Measurements from ENCODE around the gene PAX3. TPM values are rescaled to one million over a fixed set of nuclear protein-coding genes. Genes with fewer than 3 reads are reported as not detected.

PAX3 gene
- total RNA-seq (2014; rRNA removed): not detected in 2 replicates
- Bru-seq, nascent RNA: not detected
- percentile 1 among the genes with signal in this experiment for BruChase-seq, experiment 1, labeled RNA remaining after a 6-hour chase
- BruChase-seq, experiment 2, labeled RNA remaining after a 2-hour chase: not detected
- long read RNA-seq: 0 reads

- Histone ChIP-seq H3K4me2 (ENCODE audit: low read length) (no peak within 1 kb of the TSS), H4K20me1 (ENCODE audit: low read length) (no peaks in the 10 kb centered on the region), H3K9me3 (ENCODE audit: low read length) (no peaks in the 10 kb centered on the region), H3K79me2 (ENCODE audit: low read length) (no peaks in the 10 kb centered on the region), H2AFZ (ENCODE audit: low read length) (no peak within 1 kb of the TSS), H3K36me3 (ENCODE audit: low read depth, low read length) (no peaks in the 10 kb centered on the region), H3F3A (ENCODE audit: low read length, unreplicated experiment) (no peaks in the 10 kb centered on the region), H3K27ac (ENCODE audit: low read length) (no peak within 1 kb of the TSS), H3K9me2 (replicated peaks; ENCODE audit: low read length) (no peaks in the 10 kb centered on the region), H3K4me1 (ENCODE audit: insufficient read depth, low read length) (no peaks in the 10 kb centered on the region), H3K9ac (ENCODE audit: low read length) (no peak within 1 kb of the TSS), H3K4me3 (ENCODE audit: low read length) (no peak within 1 kb of the TSS), H3K27me3 (ENCODE audit: low read length) (peaks cover 80% of the 10 kb centered on the region)
- ATAC-seq (no peak), DNase-seq (no peak)
- CTCF ChIA-PET: no interaction called here
- POLR2A ChIA-PET (ENCODE audit: unreplicated experiment): no interaction called here
- intact Hi-C loops (cut with micrococcal nuclease): no loop called here
- BruUV-seq (replicated peaks): no TSS peak
- TF ChIP-seq EZH2 (IDR thresholded peaks at IDR 0.05; ENCODE audit: low read length, unreplicated experiment): no peak
- no peak for TF ChIP-seq EZH2phosphoT487 (IDR thresholded peaks at IDR 0.05; ENCODE audit: borderline replicate concordance, low read length)
- no peak for TF ChIP-seq CTCF (conservative IDR thresholded peaks at IDR 0.05; ENCODE audit: low read depth, low read length)
Measured at GRCh38 chr2:222298311-222299150, at the start of gene PAX3. PAX3 (minus strand) TSS chr2:222298998; CDS start chr2:222298615, 383 bp downstream.

- intact Hi-C loops (cut with micrococcal nuclease): no loop called here
- BruUV-seq (replicated peaks): no TSS peak
- H3F3A ChIP-seq (ENCODE audit: low read length, unreplicated experiment): no peaks in the 10 kb centered on the region
- H3K4me1 ChIP-seq (ENCODE audit: insufficient read depth, low read length): no peaks in the 10 kb centered on the region
- no peaks in the 10 kb centered on the region for H3K79me2 ChIP-seq (ENCODE audit: low read length)
- H3K36me3 ChIP-seq (ENCODE audit: low read depth, low read length): no peaks in the 10 kb centered on the region
- CTCF ChIA-PET: no interaction called here
- no peak overlapping the region for H3K27ac ChIP-seq (ENCODE audit: low read length)
- H3K9me2 ChIP-seq (replicated peaks; ENCODE audit: low read length): no peaks in the 10 kb centered on the region
- no peak overlapping the region for H2AFZ ChIP-seq (ENCODE audit: low read length)
- POLR2A ChIA-PET (ENCODE audit: unreplicated experiment): no interaction called here
- DNase-seq: no peak
- H3K4me2 ChIP-seq (ENCODE audit: low read length): no peak overlapping the region
- TF ChIP-seq CTCF (conservative IDR thresholded peaks at IDR 0.05; ENCODE audit: low read depth, low read length) (no peak), EZH2phosphoT487 (IDR thresholded peaks at IDR 0.05; ENCODE audit: borderline replicate concordance, low read length) (no peak), EZH2 (IDR thresholded peaks at IDR 0.05; ENCODE audit: low read length, unreplicated experiment) (no peak)
- no peak for ATAC-seq
- no peaks in the 10 kb centered on the region for H4K20me1 ChIP-seq (ENCODE audit: low read length)
- H3K4me3 ChIP-seq (ENCODE audit: low read length): no peak overlapping the region
- no peaks in the 10 kb centered on the region for H3K9me3 ChIP-seq (ENCODE audit: low read length)
- H3K9ac ChIP-seq (ENCODE audit: low read length): no peak overlapping the region
- peaks cover 20% of the 10 kb centered on the region; the same call in 1 of the 2 replicates for H3K27me3 ChIP-seq (ENCODE audit: low read length)
Measured at GRCh38 chr2:222341331-222341730, 42.5 kb upstream of the PAX3 start.

- no peaks in the 10 kb centered on the region for H3K9me3 ChIP-seq (ENCODE audit: low read length)
- no peak overlapping the region for H3K27ac ChIP-seq (ENCODE audit: low read length)
- no peaks in the 10 kb centered on the region for H3K4me1 ChIP-seq (ENCODE audit: insufficient read depth, low read length)
- BruUV-seq (replicated peaks): no TSS peak
- no peak overlapping the region for H3K9ac ChIP-seq (ENCODE audit: low read length)
- TF ChIP-seq EZH2phosphoT487 (IDR thresholded peaks at IDR 0.05; ENCODE audit: borderline replicate concordance, low read length): no peak
- no peak for TF ChIP-seq EZH2 (IDR thresholded peaks at IDR 0.05; ENCODE audit: low read length, unreplicated experiment)
- TF ChIP-seq CTCF (conservative IDR thresholded peaks at IDR 0.05; ENCODE audit: low read depth, low read length): no peak
- ATAC-seq: no peak
- H3K4me3 ChIP-seq (ENCODE audit: low read length): no peak overlapping the region
- no peaks in the 10 kb centered on the region for H3K9me2 ChIP-seq (replicated peaks; ENCODE audit: low read length)
- no peaks in the 10 kb centered on the region for H3F3A ChIP-seq (ENCODE audit: low read length, unreplicated experiment)
- peaks cover 20% of the 10 kb centered on the region; the same call in 1 of the 2 replicates for H3K27me3 ChIP-seq (ENCODE audit: low read length)
- ChIA-PET POLR2A (ENCODE audit: unreplicated experiment) (no interaction called here), CTCF (no interaction called here)
- H4K20me1 ChIP-seq (ENCODE audit: low read length): no peaks in the 10 kb centered on the region
- H3K36me3 ChIP-seq (ENCODE audit: low read depth, low read length): no peaks in the 10 kb centered on the region
- no peak for DNase-seq
- H2AFZ ChIP-seq (ENCODE audit: low read length): no peak overlapping the region
- H3K79me2 ChIP-seq (ENCODE audit: low read length): no peaks in the 10 kb centered on the region
- intact Hi-C loops (cut with micrococcal nuclease): no loop called here
- no peak overlapping the region for H3K4me2 ChIP-seq (ENCODE audit: low read length)
Measured at GRCh38 chr2:222338374-222338773, 39.6 kb upstream of the PAX3 start.
